Measurements from ENCODE around the gene NMB. TPM values are rescaled to one million over a fixed set of nuclear protein-coding genes. Genes with fewer than 3 reads are reported as not detected.

Gene NMB
- total RNA-seq, 1 experiment from 2014 or later, result 10.9 TPM

- H3K27ac Mint-ChIP-seq (ENCODE audit: unreplicated experiment), result no peak overlapping the region
- peaks cover 16% of the 10 kb centered on the region for H3K4me1 Mint-ChIP-seq (ENCODE audit: low read depth, unreplicated experiment)
- CTCF ChIA-PET, result interaction anchor here (0.5 kb wide), 1 partner anchor 11 kb away, joined by 4 read pairs; no protein-coding TSS in a partner anchor
- H3K4me3 Mint-ChIP-seq (ENCODE audit: low read depth, unreplicated experiment), result no peak overlapping the region
- intact Hi-C loops (cut with micrococcal nuclease; ENCODE audit: unreplicated experiment), result no loop called here
- TF ChIP-seq, protein P1, sequence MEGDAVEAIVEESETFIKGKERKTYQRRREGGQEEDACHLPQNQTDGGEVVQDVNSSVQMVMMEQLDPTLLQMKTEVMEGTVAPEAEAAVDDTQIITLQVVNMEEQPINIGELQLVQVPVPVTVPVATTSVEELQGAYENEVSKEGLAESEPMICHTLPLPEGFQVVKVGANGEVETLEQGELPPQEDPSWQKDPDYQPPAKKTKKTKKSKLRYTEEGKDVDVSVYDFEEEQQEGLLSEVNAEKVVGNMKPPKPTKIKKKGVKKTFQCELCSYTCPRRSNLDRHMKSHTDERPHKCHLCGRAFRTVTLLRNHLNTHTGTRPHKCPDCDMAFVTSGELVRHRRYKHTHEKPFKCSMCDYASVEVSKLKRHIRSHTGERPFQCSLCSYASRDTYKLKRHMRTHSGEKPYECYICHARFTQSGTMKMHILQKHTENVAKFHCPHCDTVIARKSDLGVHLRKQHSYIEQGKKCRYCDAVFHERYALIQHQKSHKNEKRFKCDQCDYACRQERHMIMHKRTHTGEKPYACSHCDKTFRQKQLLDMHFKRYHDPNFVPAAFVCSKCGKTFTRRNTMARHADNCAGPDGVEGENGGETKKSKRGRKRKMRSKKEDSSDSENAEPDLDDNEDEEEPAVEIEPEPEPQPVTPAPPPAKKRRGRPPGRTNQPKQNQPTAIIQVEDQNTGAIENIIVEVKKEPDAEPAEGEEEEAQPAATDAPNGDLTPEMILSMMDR (IDR thresholded peaks at IDR 0.05; ENCODE audit: unreplicated experiment), result no peak
- H3K27me3 Mint-ChIP-seq (ENCODE audit: unreplicated experiment), result no peaks in the 10 kb centered on the region
- H3K9me3 Mint-ChIP-seq (ENCODE audit: low read depth, unreplicated experiment), result no peaks in the 10 kb centered on the region
- H3K36me3 Mint-ChIP-seq (ENCODE audit: insufficient read depth, unreplicated experiment), result peaks cover 88% of the 10 kb centered on the region
- BruUV-seq (replicated peaks), result no TSS peak
- no peak for DNase-seq
Observed at GRCh38 chr15:84648539-84648938, 9.5 kb downstream of the NMB start.

GRCh38 chr15:84647726-84648125 is 10.3 kb downstream of the NMB start:
- Mint-ChIP-seq H3K27ac (ENCODE audit: unreplicated experiment) (no peak overlapping the region), H3K36me3 (ENCODE audit: insufficient read depth, unreplicated experiment) (peaks cover 89% of the 10 kb centered on the region), H3K4me3 (ENCODE audit: low read depth, unreplicated experiment) (no peak overlapping the region), H3K27me3 (ENCODE audit: unreplicated experiment) (no peaks in the 10 kb centered on the region), H3K9me3 (ENCODE audit: low read depth, unreplicated experiment) (no peaks in the 10 kb centered on the region), H3K4me1 (ENCODE audit: low read depth, unreplicated experiment) (peaks cover 16% of the 10 kb centered on the region)
- CTCF ChIA-PET, result no interaction called here
- no TSS peak for BruUV-seq (replicated peaks)
- DNase-seq, result no peak
- TF ChIP-seq, protein P1 (IDR thresholded peaks at IDR 0.05; ENCODE audit: unreplicated experiment), result no peak
- intact Hi-C loops (cut with micrococcal nuclease; ENCODE audit: unreplicated experiment), result no loop called here

DNA sequence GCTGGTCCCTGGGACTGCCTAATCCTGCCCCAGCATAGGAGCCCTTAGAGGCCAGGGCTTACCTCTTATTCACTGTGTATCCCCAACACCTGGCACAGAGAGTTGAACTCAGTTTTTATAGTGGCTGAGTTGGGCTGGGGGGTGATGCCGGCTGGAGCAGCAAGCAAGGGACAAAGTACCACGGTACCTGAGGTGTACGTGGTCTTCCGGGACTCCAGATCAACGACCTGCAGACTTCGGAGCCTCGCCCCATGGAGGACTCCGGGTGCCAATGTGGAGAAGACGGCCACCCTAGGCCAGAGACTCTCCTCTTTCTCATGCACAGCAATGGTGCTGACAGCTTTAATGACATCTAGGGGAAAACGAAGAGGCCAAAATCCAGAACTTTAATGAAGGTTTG is 12.0 kb downstream of the NMB start:
- Mint-ChIP-seq H3K36me3 (ENCODE audit: insufficient read depth, unreplicated experiment) (peaks cover 79% of the 10 kb centered on the region), H3K9me3 (ENCODE audit: low read depth, unreplicated experiment) (no peaks in the 10 kb centered on the region), H3K27ac (ENCODE audit: unreplicated experiment) (no peak overlapping the region), H3K4me3 (ENCODE audit: low read depth, unreplicated experiment) (no peak overlapping the region), H3K4me1 (ENCODE audit: low read depth, unreplicated experiment) (no peaks in the 10 kb centered on the region), H3K27me3 (ENCODE audit: unreplicated experiment) (no peaks in the 10 kb centered on the region)
- TF ChIP-seq, protein P1 (IDR thresholded peaks at IDR 0.05; ENCODE audit: unreplicated experiment), result no peak
- DNase-seq, result no peak
- CTCF ChIA-PET, result no interaction called here
- no TSS peak for BruUV-seq (replicated peaks)
- intact Hi-C loops (cut with micrococcal nuclease; ENCODE audit: unreplicated experiment), result no loop called here

GRCh38 chr15:84645496-84645895 is 12.5 kb downstream of the NMB start:
- TF ChIP-seq, protein P1 (IDR thresholded peaks at IDR 0.05; ENCODE audit: unreplicated experiment), result no peak
- Mint-ChIP-seq H3K36me3 (ENCODE audit: insufficient read depth, unreplicated experiment) (peaks cover 80% of the 10 kb centered on the region), H3K4me3 (ENCODE audit: low read depth, unreplicated experiment) (no peak overlapping the region), H3K4me1 (ENCODE audit: low read depth, unreplicated experiment) (no peaks in the 10 kb centered on the region), H3K9me3 (ENCODE audit: low read depth, unreplicated experiment) (no peaks in the 10 kb centered on the region), H3K27ac (ENCODE audit: unreplicated experiment) (no peak overlapping the region), H3K27me3 (ENCODE audit: unreplicated experiment) (no peaks in the 10 kb centered on the region)
- intact Hi-C loops (cut with micrococcal nuclease; ENCODE audit: unreplicated experiment), result no loop called here
- no TSS peak for BruUV-seq (replicated peaks)
- DNase-seq, result no peak
- CTCF ChIA-PET, result no interaction called here

Measured in Calu3 (cell line).